ENCODE data around the gene GAPVD1.

- TF ChIP-seq POLR2A (IDR thresholded peaks at IDR 0.05): no peak
- TF ChIP-seq, protein P1, sequence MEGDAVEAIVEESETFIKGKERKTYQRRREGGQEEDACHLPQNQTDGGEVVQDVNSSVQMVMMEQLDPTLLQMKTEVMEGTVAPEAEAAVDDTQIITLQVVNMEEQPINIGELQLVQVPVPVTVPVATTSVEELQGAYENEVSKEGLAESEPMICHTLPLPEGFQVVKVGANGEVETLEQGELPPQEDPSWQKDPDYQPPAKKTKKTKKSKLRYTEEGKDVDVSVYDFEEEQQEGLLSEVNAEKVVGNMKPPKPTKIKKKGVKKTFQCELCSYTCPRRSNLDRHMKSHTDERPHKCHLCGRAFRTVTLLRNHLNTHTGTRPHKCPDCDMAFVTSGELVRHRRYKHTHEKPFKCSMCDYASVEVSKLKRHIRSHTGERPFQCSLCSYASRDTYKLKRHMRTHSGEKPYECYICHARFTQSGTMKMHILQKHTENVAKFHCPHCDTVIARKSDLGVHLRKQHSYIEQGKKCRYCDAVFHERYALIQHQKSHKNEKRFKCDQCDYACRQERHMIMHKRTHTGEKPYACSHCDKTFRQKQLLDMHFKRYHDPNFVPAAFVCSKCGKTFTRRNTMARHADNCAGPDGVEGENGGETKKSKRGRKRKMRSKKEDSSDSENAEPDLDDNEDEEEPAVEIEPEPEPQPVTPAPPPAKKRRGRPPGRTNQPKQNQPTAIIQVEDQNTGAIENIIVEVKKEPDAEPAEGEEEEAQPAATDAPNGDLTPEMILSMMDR (IDR thresholded peaks at IDR 0.05): no peak
Observed at GRCh38 chr9:125341566-125341965, 79.9 kb downstream of the GAPVD1 start.

Data from esophagus squamous epithelium (tissue), 4 donors.